ENCODE results near the gene EIF2S3. TPM values are rescaled to one million over a fixed set of nuclear protein-coding genes. Genes with fewer than 3 reads are reported as not detected.

The EIF2S3 gene
- total and polyA plus RNA-seq, 2 of the 8 experiments (the other 6 are each of a cell fraction or from before 2014, with no cell fraction given): 65.5 to 259 TPM

DNA sequence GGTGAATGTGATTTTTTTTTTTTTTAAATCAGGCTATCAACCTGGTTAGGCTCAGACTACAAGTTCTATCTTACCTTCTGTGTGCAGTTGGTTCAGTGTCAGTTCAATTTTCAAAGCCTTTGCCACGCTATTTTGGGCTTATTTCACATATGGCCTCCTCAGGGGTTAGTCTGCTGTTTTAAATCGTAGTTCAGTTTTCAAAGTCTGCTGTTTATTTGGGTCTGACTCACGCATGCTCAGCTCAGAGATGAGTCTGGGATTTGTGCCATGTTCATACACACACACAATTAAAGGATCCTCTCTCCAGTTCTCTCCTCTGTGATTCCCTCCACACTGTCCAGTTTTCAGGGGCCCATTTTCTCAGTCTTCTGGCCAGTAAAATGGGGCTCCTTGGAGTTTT is 62.5 kb downstream of the EIF2S3 start (continued):
- TF ChIP-seq, protein P1, sequence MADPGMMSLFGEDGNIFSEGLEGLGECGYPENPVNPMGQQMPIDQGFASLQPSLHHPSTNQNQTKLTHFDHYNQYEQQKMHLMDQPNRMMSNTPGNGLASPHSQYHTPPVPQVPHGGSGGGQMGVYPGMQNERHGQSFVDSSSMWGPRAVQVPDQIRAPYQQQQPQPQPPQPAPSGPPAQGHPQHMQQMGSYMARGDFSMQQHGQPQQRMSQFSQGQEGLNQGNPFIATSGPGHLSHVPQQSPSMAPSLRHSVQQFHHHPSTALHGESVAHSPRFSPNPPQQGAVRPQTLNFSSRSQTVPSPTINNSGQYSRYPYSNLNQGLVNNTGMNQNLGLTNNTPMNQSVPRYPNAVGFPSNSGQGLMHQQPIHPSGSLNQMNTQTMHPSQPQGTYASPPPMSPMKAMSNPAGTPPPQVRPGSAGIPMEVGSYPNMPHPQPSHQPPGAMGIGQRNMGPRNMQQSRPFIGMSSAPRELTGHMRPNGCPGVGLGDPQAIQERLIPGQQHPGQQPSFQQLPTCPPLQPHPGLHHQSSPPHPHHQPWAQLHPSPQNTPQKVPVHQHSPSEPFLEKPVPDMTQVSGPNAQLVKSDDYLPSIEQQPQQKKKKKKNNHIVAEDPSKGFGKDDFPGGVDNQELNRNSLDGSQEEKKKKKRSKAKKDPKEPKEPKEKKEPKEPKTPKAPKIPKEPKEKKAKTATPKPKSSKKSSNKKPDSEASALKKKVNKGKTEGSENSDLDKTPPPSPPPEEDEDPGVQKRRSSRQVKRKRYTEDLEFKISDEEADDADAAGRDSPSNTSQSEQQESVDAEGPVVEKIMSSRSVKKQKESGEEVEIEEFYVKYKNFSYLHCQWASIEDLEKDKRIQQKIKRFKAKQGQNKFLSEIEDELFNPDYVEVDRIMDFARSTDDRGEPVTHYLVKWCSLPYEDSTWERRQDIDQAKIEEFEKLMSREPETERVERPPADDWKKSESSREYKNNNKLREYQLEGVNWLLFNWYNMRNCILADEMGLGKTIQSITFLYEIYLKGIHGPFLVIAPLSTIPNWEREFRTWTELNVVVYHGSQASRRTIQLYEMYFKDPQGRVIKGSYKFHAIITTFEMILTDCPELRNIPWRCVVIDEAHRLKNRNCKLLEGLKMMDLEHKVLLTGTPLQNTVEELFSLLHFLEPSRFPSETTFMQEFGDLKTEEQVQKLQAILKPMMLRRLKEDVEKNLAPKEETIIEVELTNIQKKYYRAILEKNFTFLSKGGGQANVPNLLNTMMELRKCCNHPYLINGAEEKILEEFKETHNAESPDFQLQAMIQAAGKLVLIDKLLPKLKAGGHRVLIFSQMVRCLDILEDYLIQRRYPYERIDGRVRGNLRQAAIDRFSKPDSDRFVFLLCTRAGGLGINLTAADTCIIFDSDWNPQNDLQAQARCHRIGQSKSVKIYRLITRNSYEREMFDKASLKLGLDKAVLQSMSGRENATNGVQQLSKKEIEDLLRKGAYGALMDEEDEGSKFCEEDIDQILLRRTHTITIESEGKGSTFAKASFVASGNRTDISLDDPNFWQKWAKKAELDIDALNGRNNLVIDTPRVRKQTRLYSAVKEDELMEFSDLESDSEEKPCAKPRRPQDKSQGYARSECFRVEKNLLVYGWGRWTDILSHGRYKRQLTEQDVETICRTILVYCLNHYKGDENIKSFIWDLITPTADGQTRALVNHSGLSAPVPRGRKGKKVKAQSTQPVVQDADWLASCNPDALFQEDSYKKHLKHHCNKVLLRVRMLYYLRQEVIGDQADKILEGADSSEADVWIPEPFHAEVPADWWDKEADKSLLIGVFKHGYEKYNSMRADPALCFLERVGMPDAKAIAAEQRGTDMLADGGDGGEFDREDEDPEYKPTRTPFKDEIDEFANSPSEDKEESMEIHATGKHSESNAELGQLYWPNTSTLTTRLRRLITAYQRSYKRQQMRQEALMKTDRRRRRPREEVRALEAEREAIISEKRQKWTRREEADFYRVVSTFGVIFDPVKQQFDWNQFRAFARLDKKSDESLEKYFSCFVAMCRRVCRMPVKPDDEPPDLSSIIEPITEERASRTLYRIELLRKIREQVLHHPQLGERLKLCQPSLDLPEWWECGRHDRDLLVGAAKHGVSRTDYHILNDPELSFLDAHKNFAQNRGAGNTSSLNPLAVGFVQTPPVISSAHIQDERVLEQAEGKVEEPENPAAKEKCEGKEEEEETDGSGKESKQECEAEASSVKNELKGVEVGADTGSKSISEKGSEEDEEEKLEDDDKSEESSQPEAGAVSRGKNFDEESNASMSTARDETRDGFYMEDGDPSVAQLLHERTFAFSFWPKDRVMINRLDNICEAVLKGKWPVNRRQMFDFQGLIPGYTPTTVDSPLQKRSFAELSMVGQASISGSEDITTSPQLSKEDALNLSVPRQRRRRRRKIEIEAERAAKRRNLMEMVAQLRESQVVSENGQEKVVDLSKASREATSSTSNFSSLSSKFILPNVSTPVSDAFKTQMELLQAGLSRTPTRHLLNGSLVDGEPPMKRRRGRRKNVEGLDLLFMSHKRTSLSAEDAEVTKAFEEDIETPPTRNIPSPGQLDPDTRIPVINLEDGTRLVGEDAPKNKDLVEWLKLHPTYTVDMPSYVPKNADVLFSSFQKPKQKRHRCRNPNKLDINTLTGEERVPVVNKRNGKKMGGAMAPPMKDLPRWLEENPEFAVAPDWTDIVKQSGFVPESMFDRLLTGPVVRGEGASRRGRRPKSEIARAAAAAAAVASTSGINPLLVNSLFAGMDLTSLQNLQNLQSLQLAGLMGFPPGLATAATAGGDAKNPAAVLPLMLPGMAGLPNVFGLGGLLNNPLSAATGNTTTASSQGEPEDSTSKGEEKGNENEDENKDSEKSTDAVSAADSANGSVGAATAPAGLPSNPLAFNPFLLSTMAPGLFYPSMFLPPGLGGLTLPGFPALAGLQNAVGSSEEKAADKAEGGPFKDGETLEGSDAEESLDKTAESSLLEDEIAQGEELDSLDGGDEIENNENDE (IDR thresholded peaks at IDR 0.05; ENCODE audit: insufficient replicate concordance, low read length): no peak
- TF ChIP-seq FOSL1 (IDR thresholded peaks at IDR 0.05; ENCODE audit: insufficient read depth, low read depth, low read length) (no peak), ZNF274 (IDR thresholded peaks at IDR 0.05; ENCODE audit: borderline replicate concordance, extremely low read depth, low read length) (no peak), KDM4A (IDR thresholded peaks at IDR 0.05; ENCODE audit: low read depth, low read length, severe bottlenecking) (no peak), SAP30 (IDR thresholded peaks at IDR 0.05; ENCODE audit: insufficient read depth, insufficient replicate concordance, low read length) (no peak), ASH2L (IDR thresholded peaks at IDR 0.05; ENCODE audit: low read length) (no peak), CTBP2 (IDR thresholded peaks at IDR 0.05; ENCODE audit: borderline replicate concordance, insufficient read depth, insufficient read length, low read length) (no peak)

Measured in H1 (cell line).